GM12878 (cell line): ENCODE measurements around the gene MTFR1L. TPM values are rescaled to one million over a fixed set of nuclear protein-coding genes. Genes with fewer than 3 reads are reported as not detected.

Experiments
- ATAC-seq: fragments of 200-7000 bp; cut with Tn5 transposase; 3 replicates; pipeline ENCODE4 v1.9.1; 2020; ENCODE audit warnings: mild to moderate bottlenecking, moderate library complexity
- BruUV-seq: library from RNA; stranded (reverse); fragments of 400-500 nt; replicated peaks from 2 replicates; lab custom pipeline; 2021; lab: Mats Ljungman, UMichigan
- CTCF ChIA-PET: fragments of 300-600 bp; sonication (Branson Sonifier 250); formaldehyde crosslinking; extraction: SDS; loops from one replicate; lab custom pipeline; 2021; ENCODE audit warnings: inconsistent platforms; lab: Yijun Ruan, JAX
- POLR2A ChIA-PET: fragments of 350-600 bp; formaldehyde crosslinking; extraction: SDS; loops from one replicate; lab custom pipeline; 2021; ENCODE audit warnings: inconsistent platforms; lab: Charles Lee
- RAD21 ChIA-PET: fragments of 300-600 bp; sonication (Branson Sonifier 250); formaldehyde crosslinking; loops from one replicate; lab custom pipeline; 2023; ENCODE audit warnings: antibody characterized with exemption; ENCODE audit not compliant: unreplicated experiment; lab: Charles Lee
- SMC1A ChIA-PET: fragments of 300-600 bp; sonication (Branson Sonifier 250); formaldehyde crosslinking; loops from one replicate; lab custom pipeline; 2023; ENCODE audit not compliant: unreplicated experiment, uncharacterized antibody; lab: Charles Lee
- DNase-seq: peaks from one replicate; pipeline ENCODE4 v3.0.0-alpha.2; 2011; ENCODE audit warnings: low read depth, low spot score
- FAIRE-seq: peaks from 3 replicates; lab custom pipeline; 2011; peaks lifted over from hg19 to GRCh38; lab: Jason Lieb, UNC
- H2AFZ ChIP-seq: 2 replicates; pipeline ENCODE4 v1.6.0; 2011; ENCODE audit warnings: low read depth, low read length, control low read depth; ENCODE audit not compliant: control insufficient read depth
- H3K27ac ChIP-seq: 2 replicates; pipeline ENCODE4 v1.5.1; 2011; ENCODE audit warnings: control low read depth; ENCODE audit not compliant: control insufficient read depth, insufficient read depth
- H3K27me3 ChIP-seq, 2 experiments: replicated peaks in 1 of 2; 2 replicates each; pipeline versions ENCODE4 v1.6.0 to v1.6.1; 2011; ENCODE audit warnings: low read length in 1 of 2; ENCODE audit not compliant: control insufficient read depth in 2 of 2, insufficient read depth in 2 of 2
- H3K36me3 ChIP-seq, 2 experiments: 2 replicates each; pipeline ENCODE4 v1.5.1; 2011; ENCODE audit warnings: low read length in 1 of 2; ENCODE audit not compliant: control insufficient read depth in 2 of 2, insufficient read depth in 2 of 2
- H3K4me1 ChIP-seq: 2 replicates; pipeline ENCODE4 v1.6.1; 2011; ENCODE audit warnings: mild to moderate bottlenecking, low read length, moderate library complexity, mixed read lengths; ENCODE audit not compliant: control insufficient read depth, insufficient read depth
- H3K4me2 ChIP-seq: 2 replicates; pipeline ENCODE4 v1.6.0; 2011; ENCODE audit warnings: control low read depth; ENCODE audit not compliant: control insufficient read depth, insufficient read depth
- H3K4me3 ChIP-seq: fragments of 200-600 bp; sonication (generic); 2 replicates; pipeline ENCODE4 v1.5.1; 2016
- H3K79me2 ChIP-seq: 2 replicates; pipeline ENCODE4 v1.6.0; 2011; ENCODE audit warnings: low read length; ENCODE audit not compliant: control insufficient read depth, insufficient read depth
- H3K9ac ChIP-seq: 2 replicates; pipeline ENCODE4 v1.8.0; 2011; ENCODE audit warnings: low read length, control low read depth, mixed read lengths; ENCODE audit not compliant: control insufficient read depth, insufficient read depth
- H3K9me3 ChIP-seq: replicated peaks from 3 replicates; pipeline ENCODE4 v1.5.1; 2011; ENCODE audit warnings: mild to moderate bottlenecking, low read length; ENCODE audit not compliant: control insufficient read depth, insufficient read depth
- H4K20me1 ChIP-seq: 2 replicates; pipeline ENCODE4 v1.6.0; 2011; ENCODE audit not compliant: control insufficient read depth, insufficient read depth
- MXI1 ChIP-seq: fragments of 150-350 bp; IDR thresholded peaks from 2 replicates; pipeline ENCODE4 v1.6.1; 2011; ENCODE audit warnings: low read depth, mild to moderate bottlenecking, inconsistent platforms, low read length, improper control_type of control experiment
- MYC ChIP-seq: IDR thresholded peaks from 2 replicates; pipeline ENCODE4 v1.6.1; 2011; ENCODE audit warnings: mild to moderate bottlenecking, low read length, moderate library complexity, inconsistent platforms; ENCODE audit not compliant: insufficient read depth, insufficient replicate concordance, insufficient read length, severe bottlenecking
- NR2C1 ChIP-seq: fragments of 450-650 bp; IDR thresholded peaks from 2 replicates; pipeline ENCODE4 v1.6.1; 2017; ENCODE audit warnings: antibody characterized with exemption, mild to moderate bottlenecking, moderate library complexity
- RCOR1 ChIP-seq: conservative IDR thresholded peaks from 2 replicates; pipeline ENCODE4 v1.6.1; 2012; ENCODE audit warnings: low read depth, low read length, improper control_type of control experiment
- SMAD1 ChIP-seq: fragments of 450-650 bp; IDR thresholded peaks from 2 replicates; pipeline ENCODE4 v1.6.1; 2018; ENCODE audit warnings: mild to moderate bottlenecking, low read depth; ENCODE audit not compliant: partially characterized antibody
- TCF7 ChIP-seq: IDR thresholded peaks from 2 replicates; pipeline ENCODE4 v1.6.1; 2014; ENCODE audit warnings: antibody characterized with exemption, borderline replicate concordance
- ZSCAN29 ChIP-seq: fragments of 450-650 bp; IDR thresholded peaks from 2 replicates; pipeline ENCODE4 v1.6.1; 2017; ENCODE audit warnings: mild to moderate bottlenecking, moderate library complexity
- WGBS: methylation state at CpG from one replicate; pipeline ENCODE4 v1.1.6; 2016; ENCODE audit warnings: low lambda C conversion rate; ENCODE audit not compliant: insufficient replicate concordance, insufficient coverage; ENCODE audit errors: missing lambda C conversion rate; 5-methylcytosine and 5-hydroxymethylcytosine counted together
- in situ Hi-C: fragments of 300-500 bp; cut with MboI; formaldehyde crosslinking; loops from 9 replicates; pipeline ENCODE4 v1.14.3; 2018; ENCODE audit warnings: mixed read lengths
- intact Hi-C: fragments of 100-400 bp; cut with micrococcal nuclease; formaldehyde crosslinking; loops from one replicate; pipeline ENCODE4 v1.14.2; 2022; ENCODE audit not compliant: unreplicated experiment
- polyA plus RNA-seq, 11 experiments: library from polyadenylated mRNA; depleted of rRNA in 4 of 11; unstranded in 6 of 11; stranded (reverse) in 5 of 11; fragments of >200 nt; fragmentation: Nextera tagmentation in 4 of 11; fragmentation: Illumina TruSeq in 1 of 11; extraction: Ambion mirVana in 4 of 11; extraction: Trizol in 1 of 11; gene quantifications; 1 replicate in 1 of 11; 2 replicates in 10 of 11; pipeline versions ENCODE4 v1.2.1 to v1.2.3, GENCODE V29; 2011 to 2016; ENCODE audit warnings: inconsistent platforms in 2 of 11, missing spikeins in 2 of 11, low read depth in 1 of 11
- total RNA-seq, 4 experiments: library from RNA; depleted of rRNA in 3 of 4; stranded (reverse); fragments of >200 nt in 3 of 4; fragmentation: Illumina TruSeq in 1 of 4; extraction: Trizol in 1 of 4; gene quantifications; 2 replicates each; pipeline versions ENCODE4 v1.2.1 to v1.2.3, GENCODE V29; 2013 to 2021
- TF ChIP-seq, protein P1 (sequence below): fragments of 450-650 bp; formaldehyde crosslinking; IDR thresholded peaks from 2 replicates; pipeline ENCODE4 v1.4.0; 2022; ENCODE audit warnings: mild to moderate bottlenecking, moderate library complexity
- TF ChIP-seq, protein P2 (sequence below): fragments of 450-650 bp; IDR thresholded peaks from 2 replicates; pipeline ENCODE4 v1.6.1; 2017; ENCODE audit warnings: mild to moderate bottlenecking, moderate library complexity

Gene MTFR1L
- total and polyA plus RNA-seq, 10 of the 15 experiments (the other 5 are each of a cell fraction or from before 2014, with no cell fraction given) = 16.9 to 44.2 (median 30.3) TPM

GRCh38 chr1:25798666-25799351 lies 20.9 kb upstream of the MTFR1L start:
- no peaks in the 10 kb centered on the region for H3K36me3 ChIP-seq
- ChIA-PET SMC1A (interaction anchor here (0.7 to 2.4 kb wide), 5 partner anchors 11 to 190 kb away, joined by 3 to 13 read pairs (median 3); no protein-coding TSS in a partner anchor), RAD21 (interaction anchor here (0.8 to 1.8 kb wide), 3 partner anchors 11 to 190 kb away, joined by 4 to 8 read pairs (median 5); no protein-coding TSS in a partner anchor), POLR2A (no interaction called here)
- no peak for ATAC-seq
- no peaks in the 10 kb centered on the region for H3K79me2 ChIP-seq
- intact Hi-C loops (loop anchor here (5.0 kb wide), 1 partner anchor 297 kb away; no protein-coding TSS in a partner anchor), in situ Hi-C loops (loop anchor here (5.0 kb wide), 1 partner anchor 187 kb away; no protein-coding TSS in a partner anchor)
- H3K27me3 ChIP-seq = no peaks in the 10 kb centered on the region; a peak in 1 of 4 replicates
- DNase-seq = no peak
- no peak for FAIRE-seq
- no peak overlapping the region for H3K4me3 ChIP-seq
- H4K20me1 ChIP-seq = no peaks in the 10 kb centered on the region
- no peak overlapping the region for H3K4me2 ChIP-seq
- no peak overlapping the region for H3K27ac ChIP-seq
- WGBS = 37% methylated on average over 8 of the region's 8 CpGs
- TF ChIP-seq NR2C1 = no peak
- no peak for TF ChIP-seq RCOR1
- TF ChIP-seq MXI1 = no peak
- TF ChIP-seq TCF7 = no peak
- TF ChIP-seq, protein P1, sequence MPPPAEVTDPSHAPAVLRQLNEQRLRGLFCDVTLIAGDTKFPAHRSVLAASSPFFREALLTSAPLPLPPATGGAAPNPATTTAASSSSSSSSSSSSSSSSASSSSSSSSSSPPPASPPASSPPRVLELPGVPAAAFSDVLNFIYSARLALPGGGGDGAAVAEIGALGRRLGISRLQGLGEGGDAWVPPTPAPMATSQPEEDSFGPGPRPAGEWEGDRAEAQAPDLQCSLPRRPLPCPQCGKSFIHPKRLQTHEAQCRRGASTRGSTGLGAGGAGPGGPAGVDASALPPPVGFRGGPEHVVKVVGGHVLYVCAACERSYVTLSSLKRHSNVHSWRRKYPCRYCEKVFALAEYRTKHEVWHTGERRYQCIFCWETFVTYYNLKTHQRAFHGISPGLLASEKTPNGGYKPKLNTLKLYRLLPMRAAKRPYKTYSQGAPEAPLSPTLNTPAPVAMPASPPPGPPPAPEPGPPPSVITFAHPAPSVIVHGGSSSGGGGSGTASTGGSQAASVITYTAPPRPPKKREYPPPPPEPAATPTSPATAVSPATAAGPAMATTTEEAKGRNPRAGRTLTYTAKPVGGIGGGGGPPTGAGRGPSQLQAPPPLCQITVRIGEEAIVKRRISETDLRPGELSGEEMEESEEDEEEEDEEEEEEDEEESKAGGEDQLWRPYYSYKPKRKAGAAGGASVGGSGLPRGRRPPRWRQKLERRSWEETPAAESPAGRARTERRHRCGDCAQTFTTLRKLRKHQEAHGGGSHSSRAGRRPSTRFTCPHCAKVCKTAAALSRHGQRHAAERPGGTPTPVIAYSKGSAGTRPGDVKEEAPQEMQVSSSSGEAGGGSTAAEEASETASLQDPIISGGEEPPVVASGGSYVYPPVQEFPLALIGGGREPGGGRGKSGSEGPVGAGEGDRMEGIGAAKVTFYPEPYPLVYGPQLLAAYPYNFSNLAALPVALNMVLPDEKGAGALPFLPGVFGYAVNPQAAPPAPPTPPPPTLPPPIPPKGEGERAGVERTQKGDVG (CRISPR knock-in tag) = no peak
- no peak for TF ChIP-seq SMAD1
- TF ChIP-seq MYC = no peak
- TF ChIP-seq ZSCAN29 = no peak
- TF ChIP-seq, protein P2, sequence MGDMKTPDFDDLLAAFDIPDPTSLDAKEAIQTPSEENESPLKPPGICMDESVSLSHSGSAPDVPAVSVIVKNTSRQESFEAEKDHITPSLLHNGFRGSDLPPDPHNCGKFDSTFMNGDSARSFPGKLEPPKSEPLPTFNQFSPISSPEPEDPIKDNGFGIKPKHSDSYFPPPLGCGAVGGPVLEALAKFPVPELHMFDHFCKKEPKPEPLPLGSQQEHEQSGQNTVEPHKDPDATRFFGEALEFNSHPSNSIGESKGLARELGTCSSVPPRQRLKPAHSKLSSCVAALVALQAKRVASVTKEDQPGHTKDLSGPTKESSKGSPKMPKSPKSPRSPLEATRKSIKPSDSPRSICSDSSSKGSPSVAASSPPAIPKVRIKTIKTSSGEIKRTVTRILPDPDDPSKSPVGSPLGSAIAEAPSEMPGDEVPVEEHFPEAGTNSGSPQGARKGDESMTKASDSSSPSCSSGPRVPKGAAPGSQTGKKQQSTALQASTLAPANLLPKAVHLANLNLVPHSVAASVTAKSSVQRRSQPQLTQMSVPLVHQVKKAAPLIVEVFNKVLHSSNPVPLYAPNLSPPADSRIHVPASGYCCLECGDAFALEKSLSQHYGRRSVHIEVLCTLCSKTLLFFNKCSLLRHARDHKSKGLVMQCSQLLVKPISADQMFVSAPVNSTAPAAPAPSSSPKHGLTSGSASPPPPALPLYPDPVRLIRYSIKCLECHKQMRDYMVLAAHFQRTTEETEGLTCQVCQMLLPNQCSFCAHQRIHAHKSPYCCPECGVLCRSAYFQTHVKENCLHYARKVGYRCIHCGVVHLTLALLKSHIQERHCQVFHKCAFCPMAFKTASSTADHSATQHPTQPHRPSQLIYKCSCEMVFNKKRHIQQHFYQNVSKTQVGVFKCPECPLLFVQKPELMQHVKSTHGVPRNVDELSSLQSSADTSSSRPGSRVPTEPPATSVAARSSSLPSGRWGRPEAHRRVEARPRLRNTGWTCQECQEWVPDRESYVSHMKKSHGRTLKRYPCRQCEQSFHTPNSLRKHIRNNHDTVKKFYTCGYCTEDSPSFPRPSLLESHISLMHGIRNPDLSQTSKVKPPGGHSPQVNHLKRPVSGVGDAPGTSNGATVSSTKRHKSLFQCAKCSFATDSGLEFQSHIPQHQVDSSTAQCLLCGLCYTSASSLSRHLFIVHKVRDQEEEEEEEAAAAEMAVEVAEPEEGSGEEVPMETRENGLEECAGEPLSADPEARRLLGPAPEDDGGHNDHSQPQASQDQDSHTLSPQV = no peak
- TF ChIP-seq, all 136 proteins: peak for 0
- no TSS peak for BruUV-seq
- no peak overlapping the region for H2AFZ ChIP-seq
- no peaks in the 10 kb centered on the region; the same call in 2 of the 3 replicates for H3K9me3 ChIP-seq
- CTCF ChIA-PET = interaction anchor here (0.6 to 8.4 kb wide), 10 partner anchors 13 to 602 kb away, joined by 3 to 63 read pairs (median 4); partner anchors contain the start of gene PAFAH2
- peaks cover 21% of the 10 kb centered on the region for H3K4me1 ChIP-seq
- H3K9ac ChIP-seq = no peak overlapping the region
